Muscle layer of colon (tissue), 2 donors: Measurements from ENCODE around the gene GPC5.

Experiments
- H3K27ac ChIP-seq: one replicate; pipeline ENCODE4 v1.7.0; 2013; ENCODE audit warnings: low read depth, mild to moderate bottlenecking, low read length, moderate library complexity
- H3K27me3 ChIP-seq, 2 donors: one replicate each; pipeline ENCODE4 v1.7.0; 2013; ENCODE audit warnings: low read length in 2 of 2, mild to moderate bottlenecking in 2 of 2; ENCODE audit not compliant: insufficient read depth in 2 of 2, control insufficient read depth in 1 of 2
- H3K36me3 ChIP-seq: one replicate; pipeline ENCODE4 v1.7.0; 2013; ENCODE audit warnings: mild to moderate bottlenecking, low read length; ENCODE audit not compliant: insufficient read depth
- H3K4me1 ChIP-seq: one replicate; pipeline ENCODE4 v1.7.0; 2013; ENCODE audit warnings: mild to moderate bottlenecking, low read length; ENCODE audit not compliant: insufficient read depth
- H3K4me3 ChIP-seq, 2 donors: one replicate each; pipeline ENCODE4 v1.7.0; 2013; ENCODE audit warnings: low read length in 2 of 2, low read depth in 1 of 2, mild to moderate bottlenecking in 1 of 2, moderate library complexity in 1 of 2
- H3K9ac ChIP-seq: one replicate; pipeline ENCODE4 v1.7.0; 2013; ENCODE audit warnings: low read length
- H3K9me3 ChIP-seq: one replicate; pipeline ENCODE4 v1.7.0; 2013; ENCODE audit warnings: mild to moderate bottlenecking, low read length
- donor health status: abdominal sarcoma.
- donor health status: Adenocarcinoma of cecum.

Gene GPC5

DNA sequence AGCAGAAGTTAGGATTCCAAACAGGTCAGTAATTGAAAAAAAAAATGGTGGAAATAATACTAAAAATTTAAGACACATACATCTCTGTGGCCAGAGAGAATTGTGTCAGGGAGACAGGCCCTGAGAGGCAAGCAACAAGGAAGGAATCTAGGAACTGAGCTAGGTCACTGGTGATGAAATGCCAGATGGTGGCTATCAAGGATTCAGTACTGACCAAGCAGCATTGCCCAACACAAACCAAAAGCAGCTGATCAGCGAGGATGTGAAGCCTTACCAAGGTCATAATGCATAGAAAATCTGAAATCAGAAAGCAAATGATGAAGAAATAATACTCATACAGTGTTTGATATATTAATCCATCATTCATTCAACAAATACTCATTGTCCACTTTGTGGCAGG is 905.0 kb downstream of the GPC5 start:
- H3K27me3 ChIP-seq = no peaks in the 10 kb centered on the region
- H3K4me1 ChIP-seq = no peaks in the 10 kb centered on the region
- H3K27ac ChIP-seq = no peak overlapping the region
- H3K4me3 ChIP-seq = no peak overlapping the region
- H3K9ac ChIP-seq = no peak overlapping the region
- no peaks in the 10 kb centered on the region for H3K9me3 ChIP-seq
- H3K36me3 ChIP-seq = no peaks in the 10 kb centered on the region

DNA sequence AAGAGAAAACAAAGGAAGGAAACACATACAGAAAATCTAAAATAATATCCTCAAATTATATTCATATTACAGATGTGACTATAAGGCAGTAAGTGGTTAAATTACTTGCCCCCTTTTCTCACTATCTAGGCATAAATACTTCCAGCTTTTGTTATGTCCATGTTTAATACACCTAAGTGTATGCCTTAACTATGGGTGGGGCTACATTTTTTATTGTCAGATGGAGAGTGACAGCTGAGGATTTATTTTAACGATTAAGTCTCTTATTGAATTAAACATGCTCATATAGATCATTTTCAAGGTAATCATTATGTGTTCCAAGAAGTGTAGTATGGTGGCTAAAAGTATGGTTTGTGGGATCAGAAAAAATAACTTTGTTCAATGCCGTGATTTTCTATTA is 909.3 kb downstream of the GPC5 start:
- Histone ChIP-seq H3K27me3 (no peaks in the 10 kb centered on the region), H3K4me1 (no peaks in the 10 kb centered on the region), H3K9me3 (no peaks in the 10 kb centered on the region), H3K36me3 (no peaks in the 10 kb centered on the region), H3K9ac (no peak overlapping the region), H3K4me3 (no peak overlapping the region), H3K27ac (no peak overlapping the region)

DNA sequence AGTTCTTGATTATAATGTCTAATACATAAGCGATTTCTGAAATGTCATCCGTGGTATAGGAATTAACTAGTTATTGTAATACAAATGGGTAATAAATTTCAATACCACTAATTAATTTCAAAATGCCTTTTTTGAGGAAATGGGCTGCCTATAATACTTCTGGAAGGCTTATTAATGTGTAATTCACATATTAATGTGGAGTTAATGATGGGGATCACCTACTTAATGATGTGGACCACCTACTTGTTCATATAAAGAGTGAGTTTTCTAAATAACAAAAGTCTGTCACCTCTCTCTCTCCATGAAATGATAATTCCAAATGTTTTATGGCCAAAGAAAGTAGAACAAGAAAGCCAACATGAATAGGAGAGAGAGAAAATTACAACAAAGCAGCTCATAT is 914.4 kb downstream of the GPC5 start:
- Histone ChIP-seq H3K27me3 (no peaks in the 10 kb centered on the region), H3K4me3 (no peak overlapping the region), H3K27ac (no peak overlapping the region), H3K36me3 (no peaks in the 10 kb centered on the region), H3K9ac (no peak overlapping the region), H3K4me1 (no peaks in the 10 kb centered on the region), H3K9me3 (no peaks in the 10 kb centered on the region)

DNA sequence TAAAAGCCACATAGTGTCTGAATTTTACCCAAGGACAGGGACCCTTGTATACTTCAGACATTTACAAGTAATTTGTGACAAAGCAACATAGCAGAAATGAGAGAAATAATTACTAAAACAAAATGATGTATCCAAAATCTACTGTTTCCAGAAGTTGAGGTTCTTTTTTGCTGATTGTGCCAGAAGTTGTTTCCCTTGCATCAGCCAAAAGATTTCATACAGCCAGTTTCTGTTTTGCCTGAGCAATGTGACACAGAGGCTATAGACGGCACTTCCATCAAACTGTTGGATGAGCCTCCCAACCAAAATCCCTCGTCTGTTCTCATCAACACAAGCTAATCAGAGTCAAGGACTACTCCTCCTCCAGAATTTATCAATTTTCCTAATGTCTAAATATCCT is 915.0 kb downstream of the GPC5 start:
- H3K4me3 ChIP-seq = no peak overlapping the region
- no peaks in the 10 kb centered on the region for H3K9me3 ChIP-seq
- no peak overlapping the region for H3K9ac ChIP-seq
- no peaks in the 10 kb centered on the region for H3K36me3 ChIP-seq
- H3K4me1 ChIP-seq = no peaks in the 10 kb centered on the region
- no peak overlapping the region for H3K27ac ChIP-seq
- no peaks in the 10 kb centered on the region for H3K27me3 ChIP-seq

DNA sequence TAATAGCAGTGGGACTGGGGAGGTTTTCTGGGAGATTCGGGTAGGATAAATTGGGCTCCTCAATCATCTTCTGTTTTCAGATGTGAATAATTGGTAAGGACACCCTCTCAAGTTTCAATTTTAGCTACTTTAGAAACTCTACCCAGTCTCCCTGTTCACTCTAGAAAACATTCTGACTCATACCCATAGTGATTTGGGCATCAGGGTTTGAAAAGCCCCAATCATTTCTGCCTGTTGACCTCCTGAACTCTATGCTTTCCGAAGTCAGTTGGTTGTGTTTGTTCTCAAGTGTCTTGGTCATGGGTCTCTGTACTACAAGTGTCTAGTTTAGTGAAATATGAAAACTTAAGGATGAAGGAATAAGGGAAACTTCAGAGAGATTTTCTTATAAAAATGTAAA is 916.8 kb downstream of the GPC5 start:
- H3K4me3 ChIP-seq = no peak overlapping the region
- H3K36me3 ChIP-seq = no peaks in the 10 kb centered on the region
- no peaks in the 10 kb centered on the region for H3K9me3 ChIP-seq
- no peak overlapping the region for H3K27ac ChIP-seq
- no peaks in the 10 kb centered on the region for H3K4me1 ChIP-seq
- no peaks in the 10 kb centered on the region for H3K27me3 ChIP-seq
- no peak overlapping the region for H3K9ac ChIP-seq

DNA sequence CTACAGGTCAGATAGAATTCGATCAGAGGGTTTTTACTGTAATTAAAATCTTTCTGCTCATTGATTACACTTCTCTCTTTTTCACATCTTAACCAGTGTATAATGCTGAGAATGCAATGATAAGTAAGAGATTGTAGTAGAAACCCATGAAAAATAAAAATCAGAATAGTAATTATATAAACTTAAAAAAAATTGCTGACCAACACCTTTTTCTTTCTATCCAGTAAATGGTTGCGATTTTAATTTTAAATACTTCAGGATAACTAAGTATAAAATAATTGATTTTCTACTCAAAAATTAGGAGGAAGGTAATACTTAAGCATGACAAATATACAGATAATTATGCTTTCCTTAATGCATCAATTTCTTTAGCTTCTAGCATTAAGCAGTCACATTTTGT is 917.6 kb downstream of the GPC5 start:
- no peak overlapping the region for H3K4me3 ChIP-seq
- no peaks in the 10 kb centered on the region for H3K4me1 ChIP-seq
- no peak overlapping the region for H3K9ac ChIP-seq
- no peaks in the 10 kb centered on the region for H3K9me3 ChIP-seq
- H3K27ac ChIP-seq = no peak overlapping the region
- no peaks in the 10 kb centered on the region for H3K36me3 ChIP-seq
- no peaks in the 10 kb centered on the region for H3K27me3 ChIP-seq

DNA sequence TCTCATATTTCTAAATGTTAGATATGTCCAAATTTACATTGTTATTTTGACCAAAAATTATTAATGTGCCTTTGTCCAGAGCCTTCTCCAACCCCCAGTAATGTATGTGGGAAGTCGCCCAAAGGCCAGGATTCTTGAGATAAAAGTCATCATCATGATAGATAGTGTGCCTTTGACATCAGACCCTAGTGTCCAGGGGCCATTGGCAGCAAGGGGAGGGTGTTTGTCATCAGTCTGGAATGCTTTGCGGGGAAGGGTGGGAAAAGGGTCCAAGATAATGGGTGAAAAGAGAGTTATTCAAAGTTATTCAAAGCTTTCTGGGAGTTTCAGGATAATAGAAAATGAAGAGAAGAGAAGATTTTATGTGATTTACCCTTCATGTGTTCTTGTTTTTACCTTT is 918.6 kb downstream of the GPC5 start:
- no peaks in the 10 kb centered on the region for H3K36me3 ChIP-seq
- H3K4me1 ChIP-seq = no peaks in the 10 kb centered on the region
- no peaks in the 10 kb centered on the region for H3K9me3 ChIP-seq
- H3K9ac ChIP-seq = no peak overlapping the region
- H3K4me3 ChIP-seq = no peak overlapping the region
- no peaks in the 10 kb centered on the region for H3K27me3 ChIP-seq
- no peak overlapping the region for H3K27ac ChIP-seq

DNA sequence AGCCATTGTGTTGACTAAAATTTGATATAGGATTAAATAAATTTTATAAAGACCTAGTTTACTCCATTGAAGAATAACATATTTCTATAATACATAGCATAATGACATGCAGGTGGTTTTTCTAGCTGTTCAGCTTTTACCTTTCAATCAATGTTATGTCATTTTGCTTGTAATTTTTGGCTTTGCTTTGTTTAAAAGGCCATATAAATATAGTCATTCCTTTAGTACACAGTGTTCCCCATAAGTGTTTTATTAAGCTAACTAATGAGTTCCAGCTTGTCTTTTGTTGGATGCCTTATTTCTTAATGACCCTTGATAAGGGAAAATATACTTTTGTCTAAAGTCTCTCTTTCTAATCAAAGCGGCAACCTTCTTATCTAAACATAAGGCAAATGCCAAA is 921.9 kb downstream of the GPC5 start:
- H3K27me3 ChIP-seq = no peaks in the 10 kb centered on the region
- H3K36me3 ChIP-seq = no peaks in the 10 kb centered on the region
- H3K27ac ChIP-seq = no peak overlapping the region
- H3K9me3 ChIP-seq = no peaks in the 10 kb centered on the region
- no peak overlapping the region for H3K9ac ChIP-seq
- no peaks in the 10 kb centered on the region for H3K4me1 ChIP-seq
- H3K4me3 ChIP-seq = no peak overlapping the region

DNA sequence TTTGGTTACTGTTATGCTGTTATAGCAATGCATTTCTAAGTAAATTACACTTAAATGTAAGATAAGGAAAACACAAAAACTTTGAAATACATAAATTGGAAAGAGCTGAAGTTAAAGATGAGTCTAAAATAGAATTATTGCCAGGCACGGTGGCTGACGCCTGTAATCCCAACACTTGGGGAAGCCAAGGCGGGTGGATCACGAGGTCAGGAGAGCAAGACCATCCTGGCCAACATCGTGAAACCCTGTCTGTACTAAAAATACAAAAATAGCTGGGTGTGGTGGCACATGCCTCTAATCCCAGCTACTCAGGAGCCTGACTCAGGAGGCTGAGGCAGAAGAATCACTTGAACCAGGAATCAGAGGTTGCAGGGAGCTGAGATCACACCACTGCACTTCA is 922.8 kb downstream of the GPC5 start:
- H3K4me3 ChIP-seq = no peak overlapping the region
- no peaks in the 10 kb centered on the region for H3K9me3 ChIP-seq
- no peaks in the 10 kb centered on the region for H3K36me3 ChIP-seq
- no peak overlapping the region for H3K27ac ChIP-seq
- H3K27me3 ChIP-seq = no peaks in the 10 kb centered on the region
- no peaks in the 10 kb centered on the region for H3K4me1 ChIP-seq
- no peak overlapping the region for H3K9ac ChIP-seq

DNA sequence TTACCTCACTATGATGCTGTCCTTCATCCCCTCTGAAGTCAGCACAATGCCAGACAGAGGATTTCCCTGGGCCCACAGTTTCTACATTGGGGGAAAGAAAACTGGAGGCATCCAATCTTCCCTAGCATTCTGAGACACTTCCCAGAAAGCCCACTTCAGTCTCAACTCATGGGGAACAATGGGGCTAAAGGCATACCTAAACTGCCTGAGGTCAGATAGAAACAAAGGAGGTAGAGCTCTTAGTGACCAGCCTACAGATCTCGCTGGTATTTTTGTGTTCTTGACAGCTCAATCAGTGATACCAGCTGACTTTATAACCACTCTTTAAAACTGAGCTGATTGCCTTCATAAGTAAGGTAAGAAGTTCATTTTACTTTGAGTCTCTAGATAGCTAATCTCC is 947.2 kb downstream of the GPC5 start:
- peaks cover 4% of the 10 kb centered on the region for H3K4me1 ChIP-seq
- H3K27ac ChIP-seq = no peak overlapping the region
- H3K27me3 ChIP-seq = no peaks in the 10 kb centered on the region
- H3K9me3 ChIP-seq = no peaks in the 10 kb centered on the region
- H3K36me3 ChIP-seq = no peaks in the 10 kb centered on the region
- H3K9ac ChIP-seq = no peak overlapping the region
- H3K4me3 ChIP-seq = no peak overlapping the region

DNA sequence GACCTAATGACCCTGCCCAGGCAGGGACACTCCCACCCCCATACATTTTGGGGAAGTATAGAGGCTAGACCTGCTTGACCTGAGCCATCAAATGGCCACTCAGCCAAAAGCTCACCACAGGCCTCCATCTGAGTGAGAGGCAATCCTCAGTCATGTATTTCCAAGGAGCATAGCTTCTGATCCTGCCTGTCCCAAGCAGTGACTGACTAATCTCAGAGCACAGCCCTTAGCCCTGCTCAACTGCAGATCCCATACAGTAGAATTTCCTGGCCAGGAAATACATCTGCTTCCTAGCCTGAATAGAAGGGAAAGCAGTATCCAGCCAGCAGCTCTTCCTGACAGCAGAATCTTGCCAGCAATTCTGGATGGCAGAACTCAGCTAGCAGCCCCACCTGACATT is 947.6 kb downstream of the GPC5 start:
- H3K36me3 ChIP-seq = no peaks in the 10 kb centered on the region
- peaks cover 4% of the 10 kb centered on the region for H3K4me1 ChIP-seq
- no peak overlapping the region for H3K9ac ChIP-seq
- H3K9me3 ChIP-seq = no peaks in the 10 kb centered on the region
- H3K4me3 ChIP-seq = no peak overlapping the region
- no peaks in the 10 kb centered on the region for H3K27me3 ChIP-seq
- no peak overlapping the region for H3K27ac ChIP-seq

DNA sequence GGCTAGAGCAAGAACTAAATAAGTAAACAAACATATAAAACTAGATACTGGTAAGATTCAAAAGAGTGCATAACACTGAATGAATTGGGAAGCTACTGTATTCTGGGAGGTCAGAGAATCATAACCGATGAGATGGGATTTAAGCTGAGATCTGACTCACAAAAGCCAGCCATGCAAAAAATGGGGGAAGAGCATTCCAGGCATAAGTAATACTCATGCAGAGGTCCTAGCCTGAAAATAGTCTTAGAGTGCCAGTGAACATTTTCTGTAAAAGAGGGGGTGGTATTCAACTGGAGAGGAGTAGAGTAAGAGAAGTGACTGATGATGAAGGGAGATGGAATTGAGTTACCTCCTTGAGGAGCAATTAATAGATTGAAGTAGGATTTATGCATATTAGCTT is 956.2 kb downstream of the GPC5 start:
- Histone ChIP-seq H3K4me3 (no peak overlapping the region), H3K27ac (no peak overlapping the region), H3K36me3 (no peaks in the 10 kb centered on the region), H3K9me3 (no peaks in the 10 kb centered on the region), H3K9ac (no peak overlapping the region), H3K27me3 (no peaks in the 10 kb centered on the region), H3K4me1 (no peaks in the 10 kb centered on the region)
